GM19463 (cell line): ENCODE measurements around the gene RTN4R.
"Not testable (repeated sequence)": the region's sequence is repeated elsewhere in the genome, so short reads cannot be mapped to it uniquely, and the experiment has no call there.

Source experiments
- ATAC-seq: cut with Tn5 transposase; IDR thresholded peaks from one replicate; pipeline ENCODE4 v1.9.1; 2021; ENCODE audit warnings: mild to moderate bottlenecking, moderate library complexity; ENCODE audit not compliant: unreplicated experiment

The RTN4R gene

DNA sequence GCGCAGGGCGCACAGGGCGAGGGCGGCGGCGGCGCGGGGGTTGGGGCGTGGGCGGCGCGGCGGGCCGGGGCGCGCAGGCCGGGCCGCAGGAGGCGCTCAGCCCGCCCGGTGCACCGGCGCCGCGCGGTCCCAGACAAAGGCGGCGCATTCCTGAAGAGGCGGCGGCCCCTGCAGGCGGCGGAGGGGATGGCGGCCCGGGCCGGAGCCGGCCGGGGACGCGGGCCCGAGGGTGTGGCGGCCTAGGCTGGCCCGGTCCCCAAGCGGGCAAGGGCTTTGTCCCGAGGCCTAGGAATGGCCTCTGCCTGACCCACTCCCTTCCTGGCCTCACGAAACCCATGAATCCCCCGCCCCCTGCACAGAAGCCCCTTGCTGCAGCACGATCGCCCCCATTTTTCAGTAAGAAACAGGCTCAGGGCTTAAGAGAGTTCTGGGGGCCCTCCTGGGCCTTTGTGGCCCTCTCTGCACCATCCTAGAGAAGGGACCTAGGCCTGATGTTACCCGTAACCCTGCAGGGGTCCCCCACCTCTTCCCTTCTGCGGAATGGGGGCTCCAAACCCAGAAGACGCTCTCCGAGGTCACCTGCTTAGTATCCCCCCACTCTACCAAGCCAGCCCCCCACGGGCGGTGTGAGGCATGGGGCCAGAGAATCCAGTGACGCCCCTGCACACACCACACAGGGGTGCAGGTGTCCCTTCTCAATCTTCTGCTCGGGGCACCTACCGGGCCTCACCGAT lies at the start of gene RTN4R:
TSS of gene RTN4R (minus strand) at position 40 of the 734 bp plus-strand sequence. CDS start 226 bp downstream, outside the sequence.
- ATAC-seq, result no peak

GRCh38 chr22:20317402-20318042 lies 49.4 kb upstream of the RTN4R start:
- ATAC-seq, result not testable (repeated sequence)

DNA sequence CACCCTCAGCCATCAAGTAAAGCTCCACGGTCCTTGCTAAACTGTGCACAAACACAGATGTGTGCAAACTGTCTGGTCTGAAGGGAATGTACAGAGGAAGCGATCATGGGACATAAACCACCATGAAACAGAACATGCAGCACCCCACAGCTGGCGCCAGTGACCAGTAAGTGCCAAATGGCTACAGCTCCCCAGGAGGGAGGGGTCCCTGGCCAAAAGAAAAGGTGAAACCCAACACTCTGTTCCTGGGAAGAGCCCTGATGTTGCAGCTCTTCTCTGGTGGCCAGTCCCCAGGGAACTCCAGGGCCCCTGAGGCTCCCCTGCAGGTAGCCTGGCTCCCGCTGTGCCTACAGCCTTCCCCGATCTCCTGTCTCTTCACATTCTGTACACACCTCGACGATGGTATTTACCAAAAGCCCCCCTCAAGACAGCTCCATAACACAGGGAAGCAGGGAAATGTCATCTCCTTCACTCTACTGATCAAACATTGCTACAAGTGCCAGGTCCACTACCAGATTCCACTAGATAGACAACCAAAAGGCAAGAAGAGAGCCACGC lies 48.8 kb upstream of the RTN4R start:
- ATAC-seq, result no peak

DNA sequence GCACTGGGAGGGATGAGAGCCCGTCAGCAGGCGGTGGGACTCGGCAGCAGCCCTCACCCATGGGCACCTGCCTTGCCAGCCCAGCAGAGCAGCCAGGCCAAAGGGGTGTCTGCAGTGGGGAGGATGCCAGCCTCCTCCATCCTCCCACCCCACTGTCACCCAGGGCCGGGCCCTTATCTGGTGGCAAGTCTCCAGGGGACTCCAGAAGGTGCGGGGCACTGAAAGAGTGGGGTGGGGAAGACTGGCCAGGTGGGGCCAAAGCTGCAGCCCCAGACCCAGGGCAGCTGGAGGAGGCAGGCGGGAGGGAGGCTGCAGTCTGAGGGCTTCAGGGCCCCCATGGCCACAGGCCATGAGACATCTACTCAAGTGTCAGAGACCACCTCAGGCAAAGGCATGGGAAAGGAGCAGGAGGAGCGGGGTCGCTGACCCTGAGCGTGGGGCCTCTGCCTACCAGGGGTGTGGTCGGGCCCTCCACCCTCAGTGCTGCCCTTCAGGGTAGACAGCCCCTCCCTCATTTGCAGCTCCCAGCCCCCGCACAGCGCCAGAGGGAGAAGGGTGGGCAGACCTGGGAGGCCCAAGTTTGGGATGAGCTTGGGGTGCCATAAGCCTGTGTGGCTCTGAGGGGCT lies 48.2 kb upstream of the RTN4R start:
- no peak for ATAC-seq

DNA sequence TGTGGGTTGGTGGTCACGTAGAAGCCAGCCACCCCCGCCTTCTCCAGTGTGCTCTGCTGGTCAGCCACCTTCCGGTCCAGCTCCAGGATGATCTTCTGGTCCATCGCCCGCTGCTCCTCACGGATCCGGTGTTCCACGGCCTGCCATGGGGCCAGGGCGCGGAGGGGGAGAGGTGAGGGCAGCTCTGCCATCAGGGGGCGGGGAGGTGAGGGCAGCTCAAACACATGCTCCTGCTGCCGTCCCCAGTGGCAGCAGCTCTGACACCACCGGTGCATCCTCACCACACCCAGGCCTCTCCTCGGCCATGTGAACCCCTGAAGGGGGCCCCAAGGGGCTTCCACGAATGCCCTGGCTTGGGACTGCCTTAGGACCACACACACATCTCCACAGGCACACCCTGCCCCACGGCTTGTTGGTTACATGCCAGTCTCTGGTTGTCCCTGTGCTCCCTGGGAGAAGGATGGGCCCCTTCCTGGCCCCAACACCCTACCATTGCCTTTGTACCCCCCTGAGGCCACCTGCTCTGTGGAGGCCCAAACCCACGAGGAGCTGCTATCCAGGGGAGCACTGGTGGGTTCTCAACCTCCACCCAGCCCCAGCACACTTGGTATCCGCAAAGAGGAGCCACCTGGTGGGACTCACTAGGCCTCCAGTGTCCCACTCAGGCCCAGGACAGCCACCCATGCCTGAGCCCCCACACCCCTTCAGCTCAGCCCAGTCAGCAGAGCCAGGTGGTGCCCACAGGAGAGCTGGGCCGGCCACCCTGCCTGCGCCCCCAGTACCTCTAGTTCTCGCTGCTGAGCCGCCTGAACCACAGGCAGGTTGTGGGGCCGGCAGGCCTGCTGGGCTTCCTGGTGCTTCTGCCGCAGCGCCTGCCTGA lies 47.5 kb upstream of the RTN4R start:
- ATAC-seq, result no peak

GRCh38 chr22:20314741-20315336 lies 46.7 kb upstream of the RTN4R start:
- not testable (repeated sequence) for ATAC-seq

- not testable (repeated sequence) for ATAC-seq
Observed at GRCh38 chr22:20314206-20314605, 46.1 kb upstream of the RTN4R start.

- not testable (repeated sequence) for ATAC-seq
Observed at GRCh38 chr22:20313306-20314077, 45.4 kb upstream of the RTN4R start.

DNA sequence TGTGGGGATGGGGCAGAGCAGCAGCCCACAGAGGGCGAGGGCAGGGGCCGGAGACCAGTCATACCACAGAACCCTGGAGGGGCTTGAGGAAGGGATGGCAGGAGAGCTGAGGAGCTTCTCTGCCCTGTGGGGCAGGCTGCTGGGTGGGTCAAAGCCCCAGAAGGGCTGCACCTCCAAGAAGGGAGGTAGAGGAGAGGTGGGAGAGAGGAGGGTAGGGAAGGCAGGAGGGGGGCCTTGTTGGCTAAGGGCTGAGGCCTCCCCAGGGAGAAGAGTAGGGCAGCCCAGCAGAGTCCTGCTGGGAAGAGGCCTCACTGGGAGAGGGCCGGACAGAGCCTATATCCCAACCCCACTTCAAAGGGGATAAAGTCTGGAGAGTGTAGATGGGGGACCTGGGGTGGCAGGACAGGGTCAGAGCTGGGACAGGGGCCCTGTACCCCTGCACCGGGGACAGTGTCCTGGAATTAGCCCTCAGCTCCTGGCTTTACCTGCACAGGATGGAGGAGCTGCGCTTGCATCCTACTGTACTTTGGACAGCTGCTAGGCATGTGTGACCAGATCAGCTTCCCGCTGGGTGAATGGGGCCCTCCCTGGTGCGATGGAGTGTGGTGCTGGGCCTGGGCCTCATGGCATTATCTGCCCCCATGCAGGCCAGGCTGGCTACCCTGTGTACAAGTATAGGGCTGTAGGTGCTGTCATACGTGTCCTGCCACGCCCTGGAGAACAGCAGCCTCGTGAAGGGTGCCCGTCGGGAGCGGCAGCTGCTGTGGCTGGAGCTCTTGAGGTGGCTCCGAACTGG lies 44.5 kb upstream of the RTN4R start:
- ATAC-seq, result no peak

DNA sequence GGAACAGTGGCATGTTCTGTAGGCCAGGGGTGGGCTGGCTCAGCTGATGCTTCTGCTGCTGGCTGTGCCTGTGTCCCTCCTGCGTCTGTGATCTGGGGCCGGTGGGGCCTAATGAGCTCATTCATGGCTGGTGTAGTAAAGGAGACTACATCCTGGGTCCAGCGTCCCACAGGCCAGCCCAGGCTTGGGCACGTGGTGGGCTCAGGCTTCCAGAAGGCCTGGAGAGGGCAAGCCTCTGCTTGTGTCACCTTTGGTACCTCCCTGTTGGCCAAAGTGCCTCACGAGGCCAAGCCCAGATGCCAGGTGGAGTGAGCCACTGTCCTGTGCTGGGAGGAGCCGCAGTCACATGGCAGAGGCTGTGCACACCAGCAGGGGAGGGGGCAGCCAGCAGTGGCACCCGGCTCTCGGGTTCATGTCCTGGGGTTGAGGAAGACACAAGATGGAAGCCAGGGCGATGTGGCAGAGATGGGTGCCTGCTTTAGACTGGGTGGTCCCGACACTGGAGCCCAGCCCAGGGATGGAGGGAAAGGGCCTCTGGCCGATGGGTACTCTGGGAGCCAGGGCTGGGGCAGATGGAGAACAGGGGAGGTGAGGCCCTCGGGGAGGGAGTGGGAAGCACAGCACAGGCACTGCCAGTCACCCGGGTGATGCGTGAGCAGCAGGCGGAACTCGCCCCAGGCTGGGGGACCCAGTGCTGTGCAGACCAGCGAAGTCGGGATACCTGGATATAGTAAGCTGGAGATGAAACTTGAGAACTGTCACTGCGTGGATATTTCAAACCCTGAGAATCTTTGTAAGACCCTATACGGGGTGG lies 43.3 kb upstream of the RTN4R start:
- ATAC-seq, result not testable (repeated sequence)

DNA sequence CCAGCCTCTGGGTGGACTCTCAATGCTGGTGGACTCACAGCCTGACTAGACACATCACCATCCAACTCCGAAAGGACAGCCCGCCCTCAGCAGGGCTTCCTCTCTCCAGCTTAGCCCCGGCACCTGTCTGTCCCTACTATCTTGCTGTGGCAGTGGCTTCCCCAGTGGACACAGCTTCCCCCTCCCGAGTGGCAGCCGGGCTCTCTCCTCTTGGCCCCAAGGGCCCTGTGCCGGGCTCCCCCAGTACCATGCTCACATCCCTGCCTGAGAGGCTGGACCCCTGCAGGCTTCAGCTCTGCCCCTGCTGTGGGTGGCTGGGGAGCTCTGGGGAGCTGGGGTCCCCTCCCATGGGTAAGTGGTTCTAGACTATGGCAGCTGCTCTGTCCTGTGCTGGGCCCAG lies 42.7 kb upstream of the RTN4R start:
- not testable (repeated sequence) for ATAC-seq

- not testable (repeated sequence) for ATAC-seq
Observed at GRCh38 chr22:20310180-20310579, 42.1 kb upstream of the RTN4R start.

- ATAC-seq, result not testable (repeated sequence)
Observed at GRCh38 chr22:20308806-20309650, 40.9 kb upstream of the RTN4R start.

DNA sequence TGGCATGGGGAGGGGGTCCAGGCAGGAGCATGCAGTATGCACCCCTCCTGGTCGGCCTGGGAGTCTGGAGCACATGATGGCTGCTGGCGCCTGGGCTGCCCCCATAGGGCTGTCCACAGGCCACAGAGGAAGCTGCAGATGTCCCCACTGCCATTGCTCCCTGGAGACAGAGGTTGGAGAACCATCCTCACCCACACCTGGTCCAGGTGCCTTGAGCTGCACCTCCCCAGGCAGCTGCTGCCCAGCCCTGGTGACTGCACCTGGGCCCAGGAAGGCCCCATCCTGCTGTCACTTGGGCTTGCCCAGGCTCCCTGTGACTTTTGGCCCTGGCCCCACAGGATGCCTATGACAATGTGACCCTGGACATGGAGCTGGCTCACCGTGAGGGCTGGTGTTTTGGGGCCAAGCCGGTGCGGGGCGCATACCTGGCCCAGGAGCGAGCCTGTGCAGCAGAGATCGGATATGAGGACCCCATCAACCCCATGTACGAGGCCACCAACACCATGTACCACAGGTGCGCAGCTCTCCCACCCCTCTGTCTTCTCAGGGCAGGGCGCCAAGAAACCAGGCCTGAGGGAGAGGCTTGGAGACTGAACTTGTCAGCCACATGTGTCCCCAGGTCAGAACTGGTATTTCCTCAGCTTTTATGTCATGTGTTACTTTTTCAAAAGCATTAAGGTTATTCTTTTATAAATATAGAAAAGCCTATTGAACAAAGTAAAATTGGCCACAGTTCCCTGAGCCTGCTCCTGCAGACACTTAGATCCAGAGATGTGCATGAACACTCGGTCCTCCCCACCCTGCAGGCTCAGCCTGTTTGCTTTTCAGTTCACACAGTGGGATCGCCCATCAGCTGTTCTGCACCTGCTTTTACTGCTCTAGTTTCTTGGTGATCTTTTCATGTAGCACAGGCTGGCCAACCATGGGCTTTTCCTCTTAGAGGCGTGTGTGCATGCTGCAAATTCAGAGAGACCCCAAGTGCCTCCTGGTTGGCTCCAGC lies 39.6 kb upstream of the RTN4R start:
- ATAC-seq, result not testable (repeated sequence)

GRCh38 chr22:20306646-20307447 lies 38.7 kb upstream of the RTN4R start:
- not testable (repeated sequence) for ATAC-seq
